IMR-90 (cell line): ENCODE results near the gene CDK17. TPM values are rescaled to one million over a fixed set of nuclear protein-coding genes. Genes with fewer than 3 reads are reported as not detected.

Experiments used
- ATAC-seq: fragments of 200-7000 bp; cut with Tn5 transposase; 2 replicates; pipeline ENCODE4 v1.9.1; 2020; ENCODE audit warnings: low read depth, mild to moderate bottlenecking, moderate library complexity
- BruUV-seq: library from RNA; stranded (reverse); fragments of 400-500 nt; replicated peaks from 2 replicates; lab custom pipeline; 2021; lab: Mats Ljungman, UMichigan
- CTCF ChIA-PET: fragments of 300-600 bp; formaldehyde crosslinking; extraction: SDS; loops from one replicate; lab custom pipeline; 2021; ENCODE audit warnings: antibody characterized with exemption; lab: Yijun Ruan, JAX
- POLR2A ChIA-PET: fragments of 300-600 bp; sonication (Branson Sonifier 250); formaldehyde crosslinking; loops from one replicate; lab custom pipeline; 2022; ENCODE audit warnings: antibody characterized with exemption; ENCODE audit not compliant: unreplicated experiment; lab: Charles Lee
- DNase-seq: peaks from one replicate; pipeline ENCODE4 v3.0.0; 2013
- H2AFZ ChIP-seq: replicated peaks from 2 replicates; pipeline ENCODE3; 2013; ENCODE audit warnings: low read length, mild to moderate bottlenecking; ENCODE audit not compliant: poor library complexity
- H2AK5ac ChIP-seq: 2 replicates; pipeline ENCODE4 v1.6.1; 2013; ENCODE audit warnings: low read depth, low read length, inconsistent platforms
- H2AK9ac ChIP-seq: replicated peaks from 2 replicates; pipeline ENCODE3; 2013; ENCODE audit warnings: mild to moderate bottlenecking, low read depth, low read length, moderate library complexity; ENCODE audit not compliant: poor library complexity
- H2BK120ac ChIP-seq: 2 replicates; pipeline ENCODE4 v1.6.1; 2013; ENCODE audit warnings: low read depth, low read length, inconsistent platforms
- H2BK15ac ChIP-seq: 3 replicates; pipeline ENCODE4 v1.6.1; 2013; ENCODE audit warnings: low read depth, low read length, inconsistent platforms
- H2BK20ac ChIP-seq: 2 replicates; pipeline ENCODE4 v1.6.1; 2013; ENCODE audit warnings: low read depth, mild to moderate bottlenecking, inconsistent platforms, low read length, moderate library complexity
- H2BK5ac ChIP-seq: 2 replicates; pipeline ENCODE4 v1.6.1; 2013; ENCODE audit warnings: mild to moderate bottlenecking, low read depth, low read length, inconsistent platforms; ENCODE audit not compliant: poor library complexity, severe bottlenecking
- H3K14ac ChIP-seq: replicated peaks from 2 replicates; pipeline ENCODE4 v1.6.1; 2013; ENCODE audit warnings: low read depth, low read length, inconsistent platforms
- H3K18ac ChIP-seq: 2 replicates; pipeline ENCODE4 v1.6.1; 2013; ENCODE audit warnings: low read depth, low read length, control low read depth
- H3K23ac ChIP-seq: 2 replicates; pipeline ENCODE4 v1.6.1; 2013; ENCODE audit warnings: low read depth, low read length, inconsistent platforms
- H3K27ac ChIP-seq: 2 replicates; pipeline ENCODE4 v1.5.1; 2013; ENCODE audit warnings: mild to moderate bottlenecking, control low read depth, low read length; ENCODE audit not compliant: insufficient read depth
- H3K27me3 ChIP-seq: 2 replicates; pipeline ENCODE4 v1.6.1; 2013; ENCODE audit warnings: low read length; ENCODE audit not compliant: control insufficient read depth, insufficient read depth
- H3K36me3 ChIP-seq: 2 replicates; pipeline ENCODE4 v1.6.1; 2013; ENCODE audit warnings: low read length, mixed read lengths; ENCODE audit not compliant: control insufficient read depth, insufficient read depth
- H3K4ac ChIP-seq: 2 replicates; pipeline ENCODE4 v1.6.1; 2013; ENCODE audit warnings: low read depth, low read length, inconsistent platforms
- H3K4me1 ChIP-seq: 2 replicates; pipeline ENCODE4 v1.6.1; 2013; ENCODE audit warnings: low read length, mixed read lengths; ENCODE audit not compliant: control insufficient read depth, insufficient read depth
- H3K4me2 ChIP-seq: 2 replicates; pipeline ENCODE4 v1.6.1; 2013; ENCODE audit warnings: low read depth, mild to moderate bottlenecking, control low read depth, low read length, moderate library complexity
- H3K4me3 ChIP-seq: 2 replicates; pipeline ENCODE4 v1.5.1; 2013; ENCODE audit warnings: low read depth, mild to moderate bottlenecking, control low read depth, low read length, moderate library complexity; ENCODE audit not compliant: insufficient read depth
- H3K56ac ChIP-seq: 2 replicates; pipeline ENCODE4 v1.6.1; 2013; ENCODE audit warnings: low read length, inconsistent platforms; ENCODE audit not compliant: insufficient read depth; ENCODE audit errors: extremely low read depth
- H3K79me1 ChIP-seq, 2 experiments: 2 replicates each; pipeline ENCODE4 v1.6.1; 2013; ENCODE audit warnings: low read length in 2 of 2, inconsistent platforms in 1 of 2, low read depth in 1 of 2
- H3K9ac ChIP-seq: 2 replicates; pipeline ENCODE4 v1.6.1; 2013; ENCODE audit warnings: low read depth, low read length, control low read depth
- H3K9me1 ChIP-seq: 2 replicates; pipeline ENCODE4 v1.6.1; 2013; ENCODE audit warnings: low read length, inconsistent platforms; ENCODE audit not compliant: insufficient read depth
- H3K9me3 ChIP-seq: 2 replicates; pipeline ENCODE4 v1.6.1; 2013; ENCODE audit warnings: low read length; ENCODE audit not compliant: control insufficient read depth, insufficient read depth
- H4K20me1 ChIP-seq: 2 replicates; pipeline ENCODE4 v1.6.1; 2013; ENCODE audit warnings: low read length, inconsistent platforms; ENCODE audit not compliant: insufficient read depth
- H4K5ac ChIP-seq: 2 replicates; pipeline ENCODE4 v1.6.1; 2013; ENCODE audit warnings: mild to moderate bottlenecking, low read depth, low read length, control low read depth
- H4K8ac ChIP-seq, 2 experiments: 2 replicates each; pipeline ENCODE4 v1.6.1; 2013; ENCODE audit warnings: low read depth in 2 of 2, low read length in 2 of 2, control low read depth in 1 of 2, inconsistent platforms in 1 of 2
- H4K91ac ChIP-seq: 2 replicates; pipeline ENCODE4 v1.6.1; 2013; ENCODE audit warnings: low read depth, low read length, inconsistent platforms; ENCODE audit not compliant: insufficient read depth
- BHLHE40 ChIP-seq: fragments of 150-350 bp; IDR thresholded peaks from 2 replicates; pipeline ENCODE4 v1.6.1; 2016; ENCODE audit warnings: mild to moderate bottlenecking, low read depth, low read length
- CEBPB ChIP-seq: IDR thresholded peaks from 2 replicates; pipeline ENCODE4 v1.6.1; 2012; ENCODE audit warnings: low read depth, low read length, improper control_type of control experiment
- CHD1 ChIP-seq: IDR thresholded peaks from 2 replicates; pipeline ENCODE4 v1.6.1; 2012; ENCODE audit warnings: low read depth, low read length, improper control_type of control experiment
- CTCF ChIP-seq: conservative IDR thresholded peaks from 2 replicates; pipeline ENCODE4 v1.5.1; 2012; ENCODE audit warnings: mild to moderate bottlenecking, low read depth, low read length, improper control_type of control experiment
- ELK1 ChIP-seq: fragments of 150-350 bp; IDR thresholded peaks from 2 replicates; pipeline ENCODE4 v1.6.1; 2016; ENCODE audit warnings: low read depth, mild to moderate bottlenecking, low read length, moderate library complexity, borderline replicate concordance
- FOS ChIP-seq: fragments of 150-350 bp; IDR thresholded peaks from 2 replicates; pipeline ENCODE4 v1.6.1; 2016; ENCODE audit warnings: low read depth, low read length
- MAFK ChIP-seq: IDR thresholded peaks from 2 replicates; pipeline ENCODE4 v1.6.1; 2012; ENCODE audit warnings: low read depth, low read length, improper control_type of control experiment
- MAZ ChIP-seq: IDR thresholded peaks from 2 replicates; pipeline ENCODE4 v1.6.1; 2012; ENCODE audit warnings: low read depth, mild to moderate bottlenecking, low read length, improper control_type of control experiment, moderate library complexity, borderline replicate concordance
- MXI1 ChIP-seq: IDR thresholded peaks from 2 replicates; pipeline ENCODE4 v1.6.1; 2012; ENCODE audit warnings: low read depth, mild to moderate bottlenecking, low read length, moderate library complexity, borderline replicate concordance
- NFE2L2 ChIP-seq: fragments of 150-350 bp; IDR thresholded peaks from 2 replicates; pipeline ENCODE4 v1.6.1; 2016; ENCODE audit warnings: low read depth, mild to moderate bottlenecking, low read length
- POLR2A ChIP-seq: IDR thresholded peaks from 2 replicates; pipeline ENCODE4 v1.6.1; 2012; ENCODE audit warnings: mild to moderate bottlenecking, low read depth, low read length
- RAD21 ChIP-seq: IDR thresholded peaks from 2 replicates; pipeline ENCODE4 v1.6.1; 2012; ENCODE audit warnings: low read length, improper control_type of control experiment
- RCOR1 ChIP-seq: IDR thresholded peaks from 2 replicates; pipeline ENCODE4 v1.6.1; 2012; ENCODE audit warnings: mild to moderate bottlenecking, low read length, improper control_type of control experiment; ENCODE audit not compliant: insufficient replicate concordance
- RFX5 ChIP-seq: IDR thresholded peaks from 2 replicates; pipeline ENCODE4 v1.8.0; 2012; ENCODE audit warnings: low read depth, mild to moderate bottlenecking, low read length, moderate library complexity
- SMC3 ChIP-seq: fragments of 150-350 bp; IDR thresholded peaks from 2 replicates; pipeline ENCODE4 v1.6.1; 2016; ENCODE audit warnings: low read depth, mild to moderate bottlenecking, antibody characterized with exemption, low read length, moderate library complexity
- USF2 ChIP-seq: fragments of 150-350 bp; IDR thresholded peaks from 2 replicates; pipeline ENCODE4 v1.6.1; 2017; ENCODE audit warnings: mild to moderate bottlenecking, antibody characterized with exemption, low read length, low read depth
- WGBS, 2 experiments: methylation state at CpG; one replicate each; pipeline versions ENCODE4 v1.1.5 to v1.1.7; 2013; ENCODE audit warnings: missing lambda C conversion rate in 2 of 2; ENCODE audit not compliant: insufficient read length in 1 of 2; ENCODE audit errors: extremely low coverage in 2 of 2; 5-methylcytosine and 5-hydroxymethylcytosine counted together
- dilution Hi-C: fragments of 300-500 bp; cut with HindIII; formaldehyde crosslinking; loops from one replicate; pipeline ENCODE4 v1.14.3; 2018; ENCODE audit warnings: low sequenced_read_pairs; ENCODE audit not compliant: unreplicated experiment
- in situ Hi-C: fragments of 300-500 bp; cut with MboI; formaldehyde crosslinking; loops from 3 replicates; pipeline ENCODE4 v1.14.3; 2019; ENCODE audit warnings: low sequenced_read_pairs, inconsistent platforms, mixed read lengths
- intact Hi-C: fragments of 100-400 bp; cut with micrococcal nuclease; formaldehyde crosslinking; loops from 2 replicates; pipeline ENCODE4 v1.10.0; 2022
- polyA plus RNA-seq, 3 experiments: library from polyadenylated mRNA; depleted of rRNA; stranded (reverse); fragments of >200 nt; gene quantifications; 2 replicates each; pipeline ENCODE4 v1.2.3, GENCODE V29; 2012; ENCODE audit warnings: low replicate concordance in 1 of 3
- total RNA-seq: library from RNA; depleted of rRNA; stranded (reverse); fragments of >200 nt; gene quantifications from 2 replicates; pipeline ENCODE4 v1.2.3, GENCODE V29; 2012

Gene CDK17
- total and polyA plus RNA-seq, 2 of the 4 experiments (the other 2 are of a cell fraction): 14.5 to 50.2 TPM

GRCh38 chr12:96300064-96300463, 100.2 kb downstream of the CDK17 start:
- dilution Hi-C loops (no loop called here), in situ Hi-C loops (no loop called here), intact Hi-C loops (no loop called here)
- H3K4me2 ChIP-seq: no peak overlapping the region
- CTCF ChIA-PET: interaction anchor here (1.7 kb wide), 1 partner anchor 11 kb away, joined by 3 read pairs; no protein-coding TSS in a partner anchor
- H3K56ac ChIP-seq: no peak overlapping the region
- 0 out of 2 replicates have a peak, but pooled peaks cover 2% of the 10 kb centered on the region for H3K4me1 ChIP-seq
- no peak overlapping the region for H4K8ac ChIP-seq
- no peak overlapping the region for H2AK9ac ChIP-seq
- peaks cover 3% of the 10 kb centered on the region; the same call in 1 of the 2 replicates for H4K20me1 ChIP-seq
- no peak overlapping the region for H3K23ac ChIP-seq
- no peaks in the 10 kb centered on the region for H3K9me1 ChIP-seq
- BruUV-seq: no TSS peak
- no peak overlapping the region for H2BK120ac ChIP-seq
- TF ChIP-seq MAZ: no peak
- TF ChIP-seq CEBPB: no peak
- no peak for TF ChIP-seq BHLHE40
- no peak for TF ChIP-seq SMC3
- TF ChIP-seq NFE2L2: no peak
- TF ChIP-seq POLR2A: no peak
- no peak for TF ChIP-seq RFX5
- TF ChIP-seq MAFK: no peak
- no peak for TF ChIP-seq MXI1
- no peak for TF ChIP-seq ELK1
- no peak for TF ChIP-seq RAD21
- TF ChIP-seq FOS: no peak
- TF ChIP-seq RCOR1: no peak
- no peak for TF ChIP-seq CTCF
- no peak for TF ChIP-seq CHD1
- TF ChIP-seq USF2: no peak
- no peak overlapping the region for H3K18ac ChIP-seq
- no peak overlapping the region for H3K4ac ChIP-seq
- no peak overlapping the region for H2AFZ ChIP-seq
- ATAC-seq: no peak
- no peak overlapping the region for H3K27ac ChIP-seq
- POLR2A ChIA-PET: no interaction called here
- no peak overlapping the region for H2AK5ac ChIP-seq
- H3K36me3 ChIP-seq: peaks cover 24% of the 10 kb centered on the region
- H3K27me3 ChIP-seq: no peaks in the 10 kb centered on the region
- no peak overlapping the region for H3K4me3 ChIP-seq
- H2BK20ac ChIP-seq: no peak overlapping the region
- no CpG with 5 or more reads among the region's 5 CpGs for WGBS, 2 experiments
- H3K9ac ChIP-seq: no peak overlapping the region
- peaks cover 3 to 15% of the 10 kb centered on the region in 2 experiments; a peak in 2 of 4 replicates for H3K79me1 ChIP-seq
- no peak for DNase-seq
- no peak overlapping the region for H3K14ac ChIP-seq
- H2BK15ac ChIP-seq: no peak overlapping the region
- H4K5ac ChIP-seq: no peak overlapping the region
- H3K9me3 ChIP-seq: no peaks in the 10 kb centered on the region
- no peak overlapping the region for H2BK5ac ChIP-seq
- H4K91ac ChIP-seq: no peak overlapping the region
